Upper lobe of left lung (tissue), 4 donors: ENCODE results near the gene PEX10.

Experiments used
- EP300 ChIP-seq, 4 donors: sonication (generic); formaldehyde crosslinking; IDR thresholded peaks; one replicate each; pipeline ENCODE4 v1.5.1; 2017; ENCODE audit warnings: antibody characterized with exemption in 4 of 4, control low read depth in 2 of 4
- POLR2A ChIP-seq, 4 donors: fragments of 450-650 bp; IDR thresholded peaks; one replicate each; pipeline ENCODE4 v1.5.1; 2016 to 2017; ENCODE audit warnings: antibody characterized with exemption in 4 of 4, mild to moderate bottlenecking in 2 of 4
- POLR2AphosphoS5 ChIP-seq, 2 donors: sonication (generic); formaldehyde crosslinking; IDR thresholded peaks; one replicate each; pipeline ENCODE4 v1.5.1; 2017; ENCODE audit warnings: antibody characterized with exemption in 2 of 2
- TF ChIP-seq, protein P1 (sequence below), 6 experiments: fragments of 450-650 bp in 4 of 6; fragments of 200-600 bp in 2 of 6; sonication (generic) in 2 of 6; IDR thresholded peaks; one replicate each; pipeline ENCODE4 v1.5.1; 2016 to 2019; ENCODE audit warnings: antibody characterized with exemption in 6 of 6

- TF ChIP-seq, protein P1, sequence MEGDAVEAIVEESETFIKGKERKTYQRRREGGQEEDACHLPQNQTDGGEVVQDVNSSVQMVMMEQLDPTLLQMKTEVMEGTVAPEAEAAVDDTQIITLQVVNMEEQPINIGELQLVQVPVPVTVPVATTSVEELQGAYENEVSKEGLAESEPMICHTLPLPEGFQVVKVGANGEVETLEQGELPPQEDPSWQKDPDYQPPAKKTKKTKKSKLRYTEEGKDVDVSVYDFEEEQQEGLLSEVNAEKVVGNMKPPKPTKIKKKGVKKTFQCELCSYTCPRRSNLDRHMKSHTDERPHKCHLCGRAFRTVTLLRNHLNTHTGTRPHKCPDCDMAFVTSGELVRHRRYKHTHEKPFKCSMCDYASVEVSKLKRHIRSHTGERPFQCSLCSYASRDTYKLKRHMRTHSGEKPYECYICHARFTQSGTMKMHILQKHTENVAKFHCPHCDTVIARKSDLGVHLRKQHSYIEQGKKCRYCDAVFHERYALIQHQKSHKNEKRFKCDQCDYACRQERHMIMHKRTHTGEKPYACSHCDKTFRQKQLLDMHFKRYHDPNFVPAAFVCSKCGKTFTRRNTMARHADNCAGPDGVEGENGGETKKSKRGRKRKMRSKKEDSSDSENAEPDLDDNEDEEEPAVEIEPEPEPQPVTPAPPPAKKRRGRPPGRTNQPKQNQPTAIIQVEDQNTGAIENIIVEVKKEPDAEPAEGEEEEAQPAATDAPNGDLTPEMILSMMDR (IDR thresholded peaks at IDR 0.05): no peak
- TF ChIP-seq POLR2A (IDR thresholded peaks at IDR 0.05) (no peak), POLR2AphosphoS5 (IDR thresholded peaks at IDR 0.05) (no peak), EP300 (IDR thresholded peaks at IDR 0.05) (no peak)
Observed at GRCh38 chr1:2406451-2407041, 5.8 kb downstream of the PEX10 start.
